ENCODE measurements around the gene PTPN11.
"Not testable (repeated sequence)": the region's sequence is repeated elsewhere in the genome, so short reads cannot be mapped to it uniquely, and the experiment has no call there.

The PTPN11 gene

GRCh38 chr12:112430929-112431328 is 12.2 kb downstream of the PTPN11 start:
- peaks cover 3 to 10% of the 10 kb centered on the region in 2 experiments for H3K36me3 ChIP-seq (ENCODE audit: control insufficient read depth in 1 of 2, insufficient read depth in 2 of 2, low read depth in 1 of 2, low read length in 2 of 2)
- H3K4ac ChIP-seq (ENCODE audit: low read depth in 1 of 2, low read length in 2 of 2): no peak overlapping the region
- no peak overlapping the region for H4K8ac ChIP-seq (ENCODE audit: low read length)
- H4K91ac ChIP-seq (ENCODE audit: low read length): no peak overlapping the region
- H2BK120ac ChIP-seq (ENCODE audit: low read depth, low read length): no peak overlapping the region
- H3K27ac ChIP-seq (ENCODE audit: low read length, poor library complexity, severe bottlenecking): no peak overlapping the region
- H3K9ac ChIP-seq (ENCODE audit: low read length): no peak overlapping the region
- H2AK5ac ChIP-seq (ENCODE audit: low read length, severe bottlenecking): no peak overlapping the region
- no peak overlapping the region for H3K18ac ChIP-seq (ENCODE audit: low read depth in 1 of 2, low read length in 2 of 2)
- no peak for DNase-seq
- no peak overlapping the region for H2BK12ac ChIP-seq (ENCODE audit: low read length in 2 of 2)
- H3K23ac ChIP-seq (ENCODE audit: low read length in 2 of 2): no peak overlapping the region
- H3K27me3 ChIP-seq (ENCODE audit: control insufficient read depth in 1 of 2, insufficient read depth in 1 of 2, low read length in 2 of 2): no peaks in the 10 kb centered on the region
- H3K79me1 ChIP-seq (replicated peaks; ENCODE audit: low read length, poor library complexity, severe bottlenecking): peaks cover 9% of the 10 kb centered on the region
- no peak overlapping the region for H2BK5ac ChIP-seq (ENCODE audit: low read depth, low read length, poor library complexity, severe bottlenecking)
- H3K14ac ChIP-seq (ENCODE audit: low read length in 2 of 2): no peak overlapping the region
- H2BK15ac ChIP-seq (ENCODE audit: low read depth, poor library complexity, severe bottlenecking): no peak overlapping the region
- H3K4me3 ChIP-seq (ENCODE audit: insufficient read depth in 1 of 2, low read depth in 1 of 2, low read length in 2 of 2): no peak overlapping the region
- no peaks in the 10 kb centered on the region for H3K4me1 ChIP-seq (ENCODE audit: control insufficient read depth, insufficient read depth, low read depth, low read length)
- no peaks in the 10 kb centered on the region for H3K9me3 ChIP-seq (ENCODE audit: control insufficient read depth, low read length)
- H3K4me2 ChIP-seq (ENCODE audit: low read length, poor library complexity, severe bottlenecking): no peak overlapping the region
- H2AFZ ChIP-seq (ENCODE audit: low read depth, low read length): no peak overlapping the region
- 96% methylated on average over 5 of the region's 5 CpGs for WGBS

- H3K4me1 ChIP-seq (ENCODE audit: control insufficient read depth, insufficient read depth, low read depth, low read length): no peaks in the 10 kb centered on the region
- H3K27me3 ChIP-seq (ENCODE audit: control insufficient read depth in 1 of 2, insufficient read depth in 1 of 2, low read length in 2 of 2): no peaks in the 10 kb centered on the region
- H3K4me3 ChIP-seq (ENCODE audit: insufficient read depth in 1 of 2, low read depth in 1 of 2, low read length in 2 of 2): no peak overlapping the region
- no peak overlapping the region for H3K23ac ChIP-seq (ENCODE audit: low read length in 2 of 2)
- H4K91ac ChIP-seq (ENCODE audit: low read length): no peak overlapping the region
- H3K79me1 ChIP-seq (replicated peaks; ENCODE audit: low read length, poor library complexity, severe bottlenecking): peaks cover 9% of the 10 kb centered on the region
- H4K8ac ChIP-seq (ENCODE audit: low read length): no peak overlapping the region
- no peak overlapping the region for H3K4ac ChIP-seq (ENCODE audit: low read depth in 1 of 2, low read length in 2 of 2)
- H3K14ac ChIP-seq (ENCODE audit: low read length in 2 of 2): no peak overlapping the region
- no peak overlapping the region for H2AK5ac ChIP-seq (ENCODE audit: low read length, severe bottlenecking)
- H3K9me3 ChIP-seq (ENCODE audit: control insufficient read depth, low read length): no peaks in the 10 kb centered on the region
- 100% methylated on average over 1 of the region's 3 CpGs for WGBS
- H2BK15ac ChIP-seq (ENCODE audit: low read depth, poor library complexity, severe bottlenecking): no peak overlapping the region
- H2BK12ac ChIP-seq (ENCODE audit: low read length in 2 of 2): no peak overlapping the region
- peaks cover 0 to 10% of the 10 kb centered on the region in 2 experiments for H3K36me3 ChIP-seq (ENCODE audit: control insufficient read depth in 1 of 2, insufficient read depth in 2 of 2, low read depth in 1 of 2, low read length in 2 of 2)
- H3K27ac ChIP-seq (ENCODE audit: low read length, poor library complexity, severe bottlenecking): no peak overlapping the region
- H2BK120ac ChIP-seq (ENCODE audit: low read depth, low read length): no peak overlapping the region
- H3K18ac ChIP-seq (ENCODE audit: low read depth in 1 of 2, low read length in 2 of 2): no peak overlapping the region
- no peak overlapping the region for H2AFZ ChIP-seq (ENCODE audit: low read depth, low read length)
- DNase-seq: no peak
- H3K4me2 ChIP-seq (ENCODE audit: low read length, poor library complexity, severe bottlenecking): no peak overlapping the region
- no peak overlapping the region for H2BK5ac ChIP-seq (ENCODE audit: low read depth, low read length, poor library complexity, severe bottlenecking)
- no peak overlapping the region for H3K9ac ChIP-seq (ENCODE audit: low read length)
Observed at GRCh38 chr12:112431965-112432364, 13.2 kb downstream of the PTPN11 start.

GRCh38 chr12:112433551-112433950 is 14.8 kb downstream of the PTPN11 start:
- H3K79me1 ChIP-seq (replicated peaks; ENCODE audit: low read length, poor library complexity, severe bottlenecking): peaks cover 9% of the 10 kb centered on the region
- no peak overlapping the region for H3K27ac ChIP-seq (ENCODE audit: low read length, poor library complexity, severe bottlenecking)
- H2BK120ac ChIP-seq (ENCODE audit: low read depth, low read length): no peak overlapping the region
- no peak overlapping the region for H2AFZ ChIP-seq (ENCODE audit: low read depth, low read length)
- H2BK12ac ChIP-seq (ENCODE audit: low read length in 2 of 2): no peak overlapping the region
- H4K8ac ChIP-seq (ENCODE audit: low read length): no peak overlapping the region
- no peaks in the 10 kb centered on the region for H3K9me3 ChIP-seq (ENCODE audit: control insufficient read depth, low read length)
- no peak overlapping the region for H3K4ac ChIP-seq (ENCODE audit: low read depth in 1 of 2, low read length in 2 of 2)
- no peak overlapping the region for H3K4me3 ChIP-seq (ENCODE audit: insufficient read depth in 1 of 2, low read depth in 1 of 2, low read length in 2 of 2)
- no peak for DNase-seq
- H3K18ac ChIP-seq (ENCODE audit: low read depth in 1 of 2, low read length in 2 of 2): no peak overlapping the region
- WGBS: 100% methylated on average over 1 of the region's 2 CpGs
- peaks cover 0 to 5% of the 10 kb centered on the region in 2 experiments for H3K36me3 ChIP-seq (ENCODE audit: control insufficient read depth in 1 of 2, insufficient read depth in 2 of 2, low read depth in 1 of 2, low read length in 2 of 2)
- no peak overlapping the region for H3K14ac ChIP-seq (ENCODE audit: low read length in 2 of 2)
- H3K4me2 ChIP-seq (ENCODE audit: low read length, poor library complexity, severe bottlenecking): no peak overlapping the region
- H3K9ac ChIP-seq (ENCODE audit: low read length): no peak overlapping the region
- H3K27me3 ChIP-seq (ENCODE audit: control insufficient read depth in 1 of 2, insufficient read depth in 1 of 2, low read length in 2 of 2): no peaks in the 10 kb centered on the region
- no peak overlapping the region for H3K23ac ChIP-seq (ENCODE audit: low read length in 2 of 2)
- H3K4me1 ChIP-seq (ENCODE audit: control insufficient read depth, insufficient read depth, low read depth, low read length): no peaks in the 10 kb centered on the region
- no peak overlapping the region for H2AK5ac ChIP-seq (ENCODE audit: low read length, severe bottlenecking)
- H4K91ac ChIP-seq (ENCODE audit: low read length): no peak overlapping the region
- H2BK15ac ChIP-seq (ENCODE audit: low read depth, poor library complexity, severe bottlenecking): no peak overlapping the region
- H2BK5ac ChIP-seq (ENCODE audit: low read depth, low read length, poor library complexity, severe bottlenecking): no peak overlapping the region

GRCh38 chr12:112438645-112439044 is 19.9 kb downstream of the PTPN11 start:
- H4K8ac ChIP-seq (ENCODE audit: low read length); H2BK5ac ChIP-seq (ENCODE audit: low read depth, low read length, poor library complexity, severe bottlenecking); H3K4ac ChIP-seq (ENCODE audit: low read depth in 1 of 2, low read length in 2 of 2); H2BK15ac ChIP-seq (ENCODE audit: low read depth, poor library complexity, severe bottlenecking); H3K79me1 ChIP-seq (replicated peaks; ENCODE audit: low read length, poor library complexity, severe bottlenecking); H3K14ac ChIP-seq (ENCODE audit: low read length in 2 of 2); H3K4me1 ChIP-seq (ENCODE audit: control insufficient read depth, insufficient read depth, low read depth, low read length); H3K36me3 ChIP-seq (ENCODE audit: control insufficient read depth in 1 of 2, insufficient read depth in 2 of 2, low read depth in 1 of 2, low read length in 2 of 2); H3K4me3 ChIP-seq (ENCODE audit: insufficient read depth in 1 of 2, low read depth in 1 of 2, low read length in 2 of 2); H3K27ac ChIP-seq (ENCODE audit: low read length, poor library complexity, severe bottlenecking); H4K91ac ChIP-seq (ENCODE audit: low read length); H3K23ac ChIP-seq (ENCODE audit: low read length in 2 of 2); H3K18ac ChIP-seq (ENCODE audit: low read depth in 1 of 2, low read length in 2 of 2); H2BK12ac ChIP-seq (ENCODE audit: low read length in 2 of 2); H3K9ac ChIP-seq (ENCODE audit: low read length); H3K9me3 ChIP-seq (ENCODE audit: control insufficient read depth, low read length); H2AK5ac ChIP-seq (ENCODE audit: low read length, severe bottlenecking); H3K27me3 ChIP-seq (ENCODE audit: control insufficient read depth in 1 of 2, insufficient read depth in 1 of 2, low read length in 2 of 2); H3K4me2 ChIP-seq (ENCODE audit: low read length, poor library complexity, severe bottlenecking); H2BK120ac ChIP-seq (ENCODE audit: low read depth, low read length); DNase-seq; H2AFZ ChIP-seq (ENCODE audit: low read depth, low read length): not testable (repeated sequence)
- no CpG with 5 or more reads among the region's 1 CpG for WGBS

Measured in mesenchymal stem cell (in vitro differentiated cells and primary cell).